Muscle layer of duodenum (tissue), 2 donors: Measurements from ENCODE around the gene TRIOBP.
"Not testable (repeated sequence)": the region's sequence is repeated elsewhere in the genome, so short reads cannot be mapped to it uniquely, and the experiment has no call there.

Source experiments
- H3K27ac ChIP-seq: one replicate; pipeline ENCODE4 v1.7.0; 2013; ENCODE audit warnings: mild to moderate bottlenecking, low read length
- H3K27me3 ChIP-seq: one replicate; pipeline ENCODE4 v1.7.0; 2013; ENCODE audit warnings: low read depth, mild to moderate bottlenecking, control low read depth, low read length
- H3K36me3 ChIP-seq, 2 donors: one replicate each; pipeline ENCODE4 v1.7.0; 2013; ENCODE audit warnings: low read length in 2 of 2, control low read depth in 1 of 2, mild to moderate bottlenecking in 1 of 2; ENCODE audit not compliant: insufficient read depth in 2 of 2, control insufficient read depth in 1 of 2
- H3K4me1 ChIP-seq, 2 donors: one replicate each; pipeline ENCODE4 v1.7.0; 2013; ENCODE audit warnings: low read length in 2 of 2, mild to moderate bottlenecking in 2 of 2, control low read depth in 1 of 2, moderate library complexity in 1 of 2; ENCODE audit not compliant: insufficient read depth in 2 of 2, control insufficient read depth in 1 of 2
- H3K4me3 ChIP-seq, 2 donors: one replicate each; pipeline ENCODE4 v1.7.0; 2013; ENCODE audit warnings: low read length in 2 of 2, low read depth in 1 of 2, mild to moderate bottlenecking in 1 of 2
- H3K9me3 ChIP-seq, 2 donors: one replicate each; pipeline ENCODE4 v1.7.0; 2013; ENCODE audit warnings: low read length in 2 of 2, control low read depth in 1 of 2, mild to moderate bottlenecking in 1 of 2; ENCODE audit not compliant: control insufficient read depth in 1 of 2
- donor health status: healthy.

Gene TRIOBP

DNA sequence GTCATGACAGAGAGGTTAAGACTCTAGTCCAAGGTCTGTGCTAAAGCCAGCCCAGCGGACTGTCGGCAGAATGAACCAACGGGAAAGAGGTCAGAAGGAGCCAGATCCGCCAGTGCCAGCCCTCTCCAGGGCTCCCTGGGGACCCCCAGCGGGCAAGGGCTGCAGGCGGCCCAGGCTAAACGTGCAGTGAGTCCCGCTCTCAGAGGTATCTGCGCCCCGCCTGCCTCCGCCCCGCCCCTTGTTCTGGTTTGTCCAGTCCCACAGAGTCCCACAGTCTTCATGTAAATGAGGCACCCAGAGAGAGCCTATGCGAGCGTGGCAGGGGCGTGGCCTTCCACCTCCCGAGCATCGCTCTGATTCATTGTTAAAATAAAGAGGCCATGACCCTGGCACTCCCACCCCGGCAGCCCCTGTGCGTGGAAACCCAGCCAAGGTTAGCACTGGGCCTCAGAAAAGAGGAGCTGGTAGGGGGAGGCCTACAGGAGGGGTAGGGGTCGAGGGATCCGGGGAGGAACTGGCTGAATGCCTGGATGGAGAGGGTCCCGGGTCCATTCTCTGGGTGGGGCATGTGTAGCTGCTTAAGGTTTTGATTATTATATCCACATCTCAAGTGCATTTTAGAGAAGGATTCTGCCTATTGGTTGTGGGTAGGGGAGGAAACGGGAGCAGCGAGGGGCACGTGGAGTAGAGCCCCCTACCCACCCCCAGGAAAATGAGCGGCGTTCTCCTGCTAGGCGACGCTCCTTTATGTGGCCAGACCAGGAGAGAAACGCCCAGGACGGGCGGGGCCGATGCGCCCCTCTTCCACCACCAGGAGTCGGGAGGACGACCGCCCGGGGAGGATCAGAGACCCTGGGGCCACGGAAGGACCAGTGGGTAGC is at the start of gene TRIOBP:
TSS of gene TRIOBP (plus strand) at position 392 of the 881 bp plus-strand sequence. CDS start 4,318 bp downstream, outside the sequence.
- Histone ChIP-seq H3K36me3 (peaks cover 15 to 18% of the 10 kb centered on the region in 2 donors), H3K9me3 (no peaks in the 10 kb centered on the region), H3K27ac (no peak within 1 kb of the TSS), H3K27me3 (no peaks in the 10 kb centered on the region), H3K4me3 (peak within 1 kb of the TSS; percentile 11 to 40), H3K4me1 (peaks cover 0 to 10% of the 10 kb centered on the region in 2 donors)

- Histone ChIP-seq H3K36me3 (peaks cover 4 to 18% of the 10 kb centered on the region in 2 donors), H3K4me3 (no peak overlapping the region), H3K27ac (no peak overlapping the region), H3K9me3 (no peaks in the 10 kb centered on the region), H3K27me3 (no peaks in the 10 kb centered on the region), H3K4me1 (peaks cover 0 to 7% of the 10 kb centered on the region in 2 donors)
Measured at GRCh38 chr22:37647317-37647716, 49.5 kb upstream of the TRIOBP start.

- Histone ChIP-seq H3K36me3 (peaks cover 4 to 18% of the 10 kb centered on the region in 2 donors), H3K9me3 (no peaks in the 10 kb centered on the region), H3K27me3 (no peaks in the 10 kb centered on the region), H3K4me3 (no peak overlapping the region), H3K27ac (no peak overlapping the region), H3K4me1 (peaks cover 0 to 7% of the 10 kb centered on the region in 2 donors)
Measured at GRCh38 chr22:37647928-37648327, 48.9 kb upstream of the TRIOBP start.

- H3K36me3 ChIP-seq: peaks cover 0 to 16% of the 10 kb centered on the region in 2 donors
- no peak overlapping the region for H3K27ac ChIP-seq
- H3K27me3 ChIP-seq: no peaks in the 10 kb centered on the region
- H3K9me3 ChIP-seq: no peaks in the 10 kb centered on the region
- H3K4me1 ChIP-seq: no peaks in the 10 kb centered on the region
- no peak overlapping the region for H3K4me3 ChIP-seq
Measured at GRCh38 chr22:37650463-37651136, 46.2 kb upstream of the TRIOBP start.

- H3K27me3 ChIP-seq: no peaks in the 10 kb centered on the region
- no peaks in the 10 kb centered on the region for H3K9me3 ChIP-seq
- H3K4me1 ChIP-seq: peaks cover 8 to 12% of the 10 kb centered on the region in 2 donors
- H3K36me3 ChIP-seq: peaks cover 0 to 15% of the 10 kb centered on the region in 2 donors
- peak overlapping the region; percentile 81 for H3K27ac ChIP-seq
- H3K4me3 ChIP-seq: no peak overlapping the region
Measured at GRCh38 chr22:37654563-37655251, 42.1 kb upstream of the TRIOBP start.

DNA sequence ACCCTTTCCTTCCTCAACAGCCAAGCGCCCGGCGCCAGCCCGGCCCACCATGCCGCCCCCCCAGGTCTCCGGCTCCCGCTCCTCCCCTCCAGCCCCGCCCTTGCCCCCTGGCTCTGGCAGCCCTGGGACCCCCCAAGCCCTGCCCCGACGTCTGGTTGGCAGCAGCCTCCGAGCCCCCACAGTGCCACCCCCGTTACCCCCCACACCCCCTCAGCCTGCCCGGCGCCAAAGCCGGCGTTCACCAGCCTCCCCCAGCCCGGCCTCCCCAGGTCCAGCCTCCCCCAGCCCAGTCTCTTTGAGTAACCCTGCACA is 41.6 kb upstream of the TRIOBP start:
- Histone ChIP-seq H3K36me3 (peaks cover 0 to 15% of the 10 kb centered on the region in 2 donors), H3K27me3 (no peaks in the 10 kb centered on the region), H3K4me3 (no peak overlapping the region), H3K27ac (no peak overlapping the region), H3K9me3 (no peaks in the 10 kb centered on the region), H3K4me1 (peaks cover 13 to 17% of the 10 kb centered on the region in 2 donors)

GRCh38 chr22:37656583-37656982 is 40.3 kb upstream of the TRIOBP start:
- H3K27ac ChIP-seq, H3K9me3 ChIP-seq, H3K4me3 ChIP-seq, H3K27me3 ChIP-seq, H3K36me3 ChIP-seq: not testable (repeated sequence)
- H3K4me1 ChIP-seq: peaks cover 26 to 31% of the 10 kb centered on the region in 2 donors

GRCh38 chr22:37657590-37658132 is 39.2 kb upstream of the TRIOBP start:
- no peaks in the 10 kb centered on the region for H3K27me3 ChIP-seq
- H3K27ac ChIP-seq: peak overlapping the region; percentile 92
- H3K36me3 ChIP-seq: no peaks in the 10 kb centered on the region
- no peaks in the 10 kb centered on the region for H3K9me3 ChIP-seq
- peaks cover 32% of the 10 kb centered on the region in 2 donors for H3K4me1 ChIP-seq
- peak overlapping the region; percentile 58 to 81 for H3K4me3 ChIP-seq

DNA sequence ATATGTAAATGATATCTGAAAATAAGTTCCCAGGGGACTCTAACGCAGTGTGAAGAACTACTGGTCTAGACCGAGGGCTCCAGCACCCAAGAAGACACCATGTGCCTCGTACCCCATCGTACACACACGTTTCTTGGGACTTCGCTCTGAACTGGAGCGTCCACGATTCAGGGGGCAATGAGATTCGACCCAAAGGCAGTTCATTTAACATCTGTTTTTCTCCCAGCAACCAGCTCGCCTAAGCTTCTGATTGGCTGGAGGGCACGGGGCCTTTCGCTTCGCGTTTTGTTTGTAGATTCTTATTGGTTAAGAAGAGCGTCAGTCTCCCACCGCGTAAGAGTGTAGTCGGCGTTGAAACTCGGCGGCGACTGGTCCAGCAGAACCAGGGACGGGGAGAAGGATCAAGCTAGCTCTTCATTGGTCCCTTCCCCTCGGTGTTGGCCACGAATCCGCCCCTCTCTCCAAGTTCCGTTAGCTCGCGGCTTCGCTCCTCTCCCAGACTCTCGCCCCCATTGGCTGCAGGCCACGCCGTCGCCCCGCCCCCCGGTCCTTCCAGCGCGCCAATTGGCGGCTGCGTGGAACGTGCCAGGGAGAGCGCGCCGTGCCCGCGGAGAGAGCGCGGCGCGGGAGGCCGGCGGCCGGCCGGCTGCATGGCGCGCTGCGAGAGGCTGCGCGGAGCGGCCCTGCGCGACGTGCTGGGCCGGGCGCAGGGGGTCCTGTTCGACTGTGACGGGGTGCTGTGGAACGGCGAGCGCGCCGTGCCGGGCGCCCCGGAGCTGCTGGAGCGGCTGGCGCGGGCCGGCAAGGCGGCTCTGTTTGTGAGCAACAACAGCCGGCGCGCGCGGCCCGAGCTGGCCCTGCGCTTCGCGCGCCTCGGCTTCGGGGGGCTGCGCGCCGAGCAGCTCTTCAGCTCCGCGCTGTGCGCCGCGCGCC is 38.4 kb upstream of the TRIOBP start, which contains the start of gene PDXP:
TSS of gene PDXP (plus strand) at position 591 of the 933 bp plus-strand sequence. CDS start at position 651, 60 bp downstream.
- H3K27me3 ChIP-seq: no peaks in the 10 kb centered on the region
- H3K36me3 ChIP-seq: no peaks in the 10 kb centered on the region
- peaks cover 32 to 33% of the 10 kb centered on the region in 2 donors for H3K4me1 ChIP-seq
- peak within 1 kb of the TSS; percentile 72 to 81 for H3K4me3 ChIP-seq
- peak within 1 kb of the TSS; percentile 92 for H3K27ac ChIP-seq
- no peaks in the 10 kb centered on the region for H3K9me3 ChIP-seq
